Lower lobe of right lung (tissue), 2 donors: ENCODE measurements around the gene UBTF. TPM values are rescaled to one million over a fixed set of nuclear protein-coding genes. Genes with fewer than 3 reads are reported as not detected.

Experiments
- ATAC-seq, 2 donors: fragments of 200-7000 bp; cut with Tn5 transposase; one replicate each; pipeline ENCODE4 v1.9.1; 2020 to 2022; ENCODE audit warnings: mild to moderate bottlenecking in 2 of 2, moderate library complexity in 2 of 2
- DNase-seq: peaks from one replicate; pipeline ENCODE4 v3.0.0-alpha.2; 2020
- H3K27ac ChIP-seq: fragments of 200-600 bp; one replicate; pipeline ENCODE4 v1.8.0; 2022
- H3K27me3 ChIP-seq: fragments of 200-600 bp; one replicate; pipeline ENCODE4 v1.8.0; 2022; ENCODE audit warnings: low read depth
- H3K36me3 ChIP-seq: fragments of 200-600 bp; one replicate; pipeline ENCODE4 v1.8.0; 2022; ENCODE audit warnings: mild to moderate bottlenecking
- H3K4me1 ChIP-seq: fragments of 200-600 bp; one replicate; pipeline ENCODE4 v1.8.0; 2022
- H3K4me3 ChIP-seq: fragments of 200-600 bp; one replicate; pipeline ENCODE4 v1.8.0; 2022; ENCODE audit warnings: mild to moderate bottlenecking
- H3K9me3 ChIP-seq: fragments of 200-600 bp; one replicate; pipeline ENCODE4 v1.8.0; 2022
- CTCF ChIP-seq: fragments of 200-600 bp; IDR thresholded peaks from one replicate; pipeline ENCODE4 v1.8.0; 2022; ENCODE audit warnings: antibody characterized with exemption, mild to moderate bottlenecking
- intact Hi-C: fragments of 100-400 bp; cut with DNase I; formaldehyde crosslinking; loops from one replicate; pipeline ENCODE4 v1.11.0; 2022
- total RNA-seq: library from RNA; stranded (reverse); fragmentation: NEBNext Ultra II Directional; extraction: Animal tissue kit (Norgen Biotek cat#: 25700); gene quantifications from one replicate; pipeline ENCODE4 v1.2.1, GENCODE V29; 2021
- donor health status: DM: no; HTN: yes; CAD: no; lungs with severe emphysema.

UBTF gene
- total RNA-seq, 1 donor from 2014 or later = 56.7 TPM

GRCh38 chr17:44266402-44267164 lies 47.1 kb upstream of the UBTF start:
- H3K9me3 ChIP-seq = no peaks in the 10 kb centered on the region
- no peak overlapping the region for H3K27ac ChIP-seq
- no peaks in the 10 kb centered on the region for H3K36me3 ChIP-seq
- no peak for TF ChIP-seq CTCF
- intact Hi-C loops = no loop called here
- no peak for ATAC-seq
- no peak for DNase-seq
- no peak overlapping the region for H3K4me3 ChIP-seq
- no peaks in the 10 kb centered on the region for H3K4me1 ChIP-seq
- peaks cover 4% of the 10 kb centered on the region for H3K27me3 ChIP-seq

- no peak for ATAC-seq
- intact Hi-C loops = no loop called here
- DNase-seq = no peak
- Histone ChIP-seq H3K36me3 (no peaks in the 10 kb centered on the region), H3K27ac (no peak overlapping the region), H3K9me3 (no peaks in the 10 kb centered on the region), H3K4me1 (no peaks in the 10 kb centered on the region), H3K27me3 (no peaks in the 10 kb centered on the region), H3K4me3 (no peak overlapping the region)
- no peak for TF ChIP-seq CTCF
Observed at GRCh38 chr17:44263345-44263902, 43.9 kb upstream of the UBTF start.

- DNase-seq (no peak), ATAC-seq (no peak)
- Histone ChIP-seq H3K4me3 (no peak overlapping the region), H3K27ac (no peak overlapping the region), H3K27me3 (no peaks in the 10 kb centered on the region), H3K4me1 (no peaks in the 10 kb centered on the region), H3K36me3 (no peaks in the 10 kb centered on the region), H3K9me3 (no peaks in the 10 kb centered on the region)
- intact Hi-C loops = no loop called here
- no peak for TF ChIP-seq CTCF
Observed at GRCh38 chr17:44262654-44263225, 43.3 kb upstream of the UBTF start.

GRCh38 chr17:44260296-44260695 lies 40.8 kb upstream of the UBTF start:
- Histone ChIP-seq H3K4me1 (no peaks in the 10 kb centered on the region), H3K27me3 (no peaks in the 10 kb centered on the region), H3K36me3 (no peaks in the 10 kb centered on the region), H3K4me3 (no peak overlapping the region), H3K9me3 (no peaks in the 10 kb centered on the region), H3K27ac (no peak overlapping the region)
- TF ChIP-seq CTCF = no peak
- intact Hi-C loops = no loop called here
- no peak for DNase-seq
- no peak for ATAC-seq

- intact Hi-C loops = no loop called here
- H3K4me1 ChIP-seq = no peaks in the 10 kb centered on the region
- DNase-seq = no peak
- no peaks in the 10 kb centered on the region for H3K27me3 ChIP-seq
- H3K27ac ChIP-seq = no peak overlapping the region
- TF ChIP-seq CTCF = no peak
- ATAC-seq = no peak
- no peaks in the 10 kb centered on the region for H3K36me3 ChIP-seq
- no peak overlapping the region for H3K4me3 ChIP-seq
- no peaks in the 10 kb centered on the region for H3K9me3 ChIP-seq
Observed at GRCh38 chr17:44258811-44259351, 39.4 kb upstream of the UBTF start.
